HepG2 (cell line): ENCODE results near the gene ANKS1B. TPM values are rescaled to one million over a fixed set of nuclear protein-coding genes. Genes with fewer than 3 reads are reported as not detected.

Source experiments
- ATAC-seq: fragments of 200-7000 bp; cut with Tn5 transposase; 3 replicates; pipeline ENCODE4 v1.9.1; 2020; ENCODE audit warnings: mild to moderate bottlenecking, moderate library complexity
- BruUV-seq: library from RNA; stranded (reverse); fragments of 400-500 nt; replicated peaks from 2 replicates; lab custom pipeline; 2021; lab: Mats Ljungman, UMichigan
- CTCF ChIA-PET: fragments of 300-600 bp; formaldehyde crosslinking; extraction: SDS; loops from one replicate; lab custom pipeline; 2021; ENCODE audit warnings: low total read pairs, inconsistent platforms, low intra/inter-chr PET ratio; lab: Yijun Ruan, JAX
- POLR2A ChIA-PET: fragments of 350-600 bp; sonication (Branson Sonifier 250); formaldehyde crosslinking; loops from one replicate; lab custom pipeline; 2020; ENCODE audit warnings: antibody characterized with exemption, inconsistent platforms; lab: Yijun Ruan, JAX
- DNase-seq: peaks from one replicate; pipeline ENCODE4 v3.0.0-alpha.2; 2015; ENCODE audit warnings: low spot score
- FAIRE-seq: peaks from 3 replicates; lab custom pipeline; 2011; peaks lifted over from hg19 to GRCh38; lab: Jason Lieb, UNC
- H2AFZ ChIP-seq: one replicate; pipeline ENCODE4 v1.6.1; 2011; ENCODE audit warnings: low read length, inconsistent platforms
- H3K27ac ChIP-seq: fragments of 300-600 bp; 3 replicates; pipeline ENCODE4 v1.8.0; 2011; ENCODE audit warnings: mixed run types, mild to moderate bottlenecking, mixed read lengths, low read length, inconsistent platforms; ENCODE audit not compliant: insufficient read depth; ENCODE audit errors: extremely low read length
- H3K27me3 ChIP-seq, 2 experiments: fragments of 200-600 bp in 1 of 2; 2 replicates in 1 of 2; 3 replicates in 1 of 2; pipeline versions ENCODE4 v1.6.0 to v1.8.0; 2011; ENCODE audit warnings: low read length in 2 of 2, mild to moderate bottlenecking in 2 of 2, moderate library complexity in 2 of 2, inconsistent platforms in 1 of 2; ENCODE audit not compliant: insufficient read depth in 2 of 2, control insufficient read depth in 1 of 2
- H3K36me3 ChIP-seq, 2 experiments: fragments of 200-600 bp in 1 of 2; replicated peaks in 1 of 2; 2 replicates in 1 of 2; 3 replicates in 1 of 2; pipeline versions ENCODE4 v1.5.1 to v1.8.0; 2011; ENCODE audit warnings: low read length in 2 of 2, inconsistent platforms in 1 of 2; ENCODE audit not compliant: insufficient read depth in 2 of 2, control insufficient read depth in 1 of 2
- H3K4me1 ChIP-seq: 2 replicates; pipeline ENCODE4 v1.5.1; 2012; ENCODE audit warnings: low read length, inconsistent platforms; ENCODE audit not compliant: insufficient read depth
- H3K4me2 ChIP-seq: 2 replicates; pipeline ENCODE4 v1.6.0; 2011; ENCODE audit warnings: low read depth, low read length, inconsistent platforms
- H3K4me3 ChIP-seq, 3 experiments: fragments of 200-600 bp in 1 of 3; sonication (generic), shearing (Covaris generic) in 1 of 3; replicated peaks in 1 of 3; 2 replicates each; pipeline ENCODE4 v1.5.1; 2011 to 2016; ENCODE audit warnings: low read length in 3 of 3, inconsistent platforms in 2 of 3, low read depth in 2 of 3, mild to moderate bottlenecking in 2 of 3, control low read depth in 1 of 3, mixed read lengths in 1 of 3; ENCODE audit not compliant: insufficient read depth in 1 of 3
- H3K79me2 ChIP-seq: one replicate; pipeline ENCODE4 v1.6.1; 2011; ENCODE audit warnings: low read length, inconsistent platforms; ENCODE audit not compliant: insufficient read depth
- H3K9ac ChIP-seq: 2 replicates; pipeline ENCODE4 v1.6.0; 2011; ENCODE audit warnings: mild to moderate bottlenecking, low read depth, low read length, inconsistent platforms; ENCODE audit not compliant: insufficient read depth
- H3K9me3 ChIP-seq: 2 replicates; pipeline ENCODE4 v1.5.1; 2012; ENCODE audit warnings: mild to moderate bottlenecking, low read length
- H4K20me1 ChIP-seq: 2 replicates; pipeline ENCODE4 v1.6.0; 2011; ENCODE audit warnings: inconsistent platforms, mild to moderate bottlenecking, low read length, moderate library complexity; ENCODE audit not compliant: insufficient read depth
- HDAC6 ChIP-seq: fragments of 200-600 bp; sonication (generic); IDR thresholded peaks from 2 replicates; pipeline ENCODE4 v1.7.0; 2017; ENCODE audit warnings: mild to moderate bottlenecking, antibody characterized with exemption, low read length, low read depth
- KIAA2018 ChIP-seq: sonication (generic); formaldehyde crosslinking; IDR thresholded peaks from 2 replicates; pipeline ENCODE4 v1.5.0; 2020; ENCODE audit warnings: mild to moderate bottlenecking, missing genetic modification reagents, borderline replicate concordance
- THAP8 ChIP-seq: sonication (generic); formaldehyde crosslinking; IDR thresholded peaks from 2 replicates; pipeline ENCODE4 v1.5.1; 2020; ENCODE audit warnings: missing genetic modification reagents, mild to moderate bottlenecking, borderline replicate concordance
- THRA ChIP-seq: sonication (generic); formaldehyde crosslinking; IDR thresholded peaks from 2 replicates; pipeline ENCODE4 v1.4.0; 2020; ENCODE audit warnings: missing genetic modification reagents, borderline replicate concordance
- ZMYM4 ChIP-seq: sonication (generic); formaldehyde crosslinking; IDR thresholded peaks from 2 replicates; pipeline ENCODE4 v1.8.1; 2023; ENCODE audit warnings: mild to moderate bottlenecking, missing genetic modification reagents
- ZNF225 ChIP-seq: sonication (generic); formaldehyde crosslinking; IDR thresholded peaks from 2 replicates; pipeline ENCODE4 v1.4.0; 2020; ENCODE audit warnings: mild to moderate bottlenecking, missing genetic modification reagents
- ZNF83 ChIP-seq: sonication (generic); formaldehyde crosslinking; IDR thresholded peaks from 2 replicates; pipeline ENCODE4 v1.4.0; 2020; ENCODE audit warnings: missing genetic modification reagents, mild to moderate bottlenecking, borderline replicate concordance
- in situ Hi-C: cut with HindIII; loops from 2 replicates; pipeline ENCODE4 v1.10.0; 2017; ENCODE audit warnings: low pct_unique_long_range_greater_than_20kb; ENCODE audit not compliant: extremely low pct_ligation_motif_present
- intact Hi-C: fragments of 100-400 bp; cut with micrococcal nuclease; formaldehyde crosslinking; loops from one replicate; pipeline ENCODE4 v1.10.0; 2022; ENCODE audit not compliant: unreplicated experiment
- polyA plus RNA-seq, 8 experiments: library from polyadenylated mRNA; depleted of rRNA in 3 of 8; stranded (reverse) in 7 of 8; unstranded in 1 of 8; fragments of >200 nt; fragmentation: Illumina TruSeq in 4 of 8; extraction: Trizol in 4 of 8; gene quantifications; 2 replicates each; pipeline versions ENCODE4 v1.2.1 to v1.2.3, GENCODE V29; 2011 to 2016; ENCODE audit warnings: low read depth in 4 of 8, missing spikeins in 1 of 8, mixed read lengths in 1 of 8; ENCODE audit not compliant: insufficient read depth in 1 of 8
- total RNA-seq, 5 experiments: library from RNA; depleted of rRNA; stranded (reverse); fragments of >200 nt; fragmentation: Illumina TruSeq; extraction: Trizol; gene quantifications; 2 replicates each; pipeline ENCODE4 v1.2.3, GENCODE V29; 2016; ENCODE audit warnings: low read depth in 1 of 5

The ANKS1B gene
- total and polyA plus RNA-seq, 2 of the 13 experiments (the other 11 are each of a cell fraction or from before 2014, with no cell fraction given) = 0.15 TPM; not detected in 1

- Histone ChIP-seq H3K9me3 (no peaks in the 10 kb centered on the region), H3K4me2 (no peak overlapping the region), H3K27ac (no peak overlapping the region), H3K79me2 (no peaks in the 10 kb centered on the region), H3K9ac (no peak overlapping the region), H4K20me1 (no peaks in the 10 kb centered on the region), H3K4me1 (no peaks in the 10 kb centered on the region), H3K27me3 (no peaks in the 10 kb centered on the region), H2AFZ (no peak overlapping the region), H3K36me3 (no peaks in the 10 kb centered on the region), H3K4me3 (no peak overlapping the region)
- TF ChIP-seq ZNF225 (CRISPR knock-in tag) (no peak), THAP8 (CRISPR knock-in tag) (no peak), HDAC6 (no peak), THRA (CRISPR knock-in tag) (no peak), ZMYM4 (CRISPR knock-in tag) (no peak), KIAA2018 (no peak), ZNF83 (CRISPR knock-in tag) (no peak)
- ATAC-seq (no peak), DNase-seq (no peak), FAIRE-seq (no peak)
- intact Hi-C loops = no loop called here
- ChIA-PET POLR2A (no interaction called here), CTCF (no interaction called here)
- no TSS peak for BruUV-seq
- in situ Hi-C loops = no loop called here
These were observed 1004.2 kb downstream of the ANKS1B start for GRCh38 chr12:98980508-98980907.
